Sigmoid colon (tissue), 4 donors: ENCODE data around the gene ARF3.

Source experiments
- EP300 ChIP-seq, 4 donors: sonication (generic); formaldehyde crosslinking; IDR thresholded peaks; one replicate each; pipeline ENCODE4 v1.6.1; 2017; ENCODE audit warnings: antibody characterized with exemption in 4 of 4
- POLR2A ChIP-seq, 2 donors: fragments of 450-650 bp; IDR thresholded peaks; one replicate each; pipeline ENCODE4 v1.6.1; 2016; ENCODE audit warnings: antibody characterized with exemption in 2 of 2, mild to moderate bottlenecking in 2 of 2, moderate library complexity in 2 of 2
- POLR2AphosphoS5 ChIP-seq, 4 donors: sonication (generic); formaldehyde crosslinking; IDR thresholded peaks; one replicate each; pipeline ENCODE4 v1.6.1; 2017; ENCODE audit warnings: antibody characterized with exemption in 4 of 4
- TF ChIP-seq, protein P1 (sequence below), 4 experiments: fragments of 450-650 bp in 3 of 4; fragments of 200-600 bp in 1 of 4; IDR thresholded peaks; one replicate each; pipeline ENCODE4 v1.5.1; 2016 to 2019; ENCODE audit warnings: antibody characterized with exemption in 4 of 4, mild to moderate bottlenecking in 3 of 4, moderate library complexity in 2 of 4

GRCh38 chr12:48985475-48985897, 28.2 kb upstream of the ARF3 start:
- TF ChIP-seq, protein P1, sequence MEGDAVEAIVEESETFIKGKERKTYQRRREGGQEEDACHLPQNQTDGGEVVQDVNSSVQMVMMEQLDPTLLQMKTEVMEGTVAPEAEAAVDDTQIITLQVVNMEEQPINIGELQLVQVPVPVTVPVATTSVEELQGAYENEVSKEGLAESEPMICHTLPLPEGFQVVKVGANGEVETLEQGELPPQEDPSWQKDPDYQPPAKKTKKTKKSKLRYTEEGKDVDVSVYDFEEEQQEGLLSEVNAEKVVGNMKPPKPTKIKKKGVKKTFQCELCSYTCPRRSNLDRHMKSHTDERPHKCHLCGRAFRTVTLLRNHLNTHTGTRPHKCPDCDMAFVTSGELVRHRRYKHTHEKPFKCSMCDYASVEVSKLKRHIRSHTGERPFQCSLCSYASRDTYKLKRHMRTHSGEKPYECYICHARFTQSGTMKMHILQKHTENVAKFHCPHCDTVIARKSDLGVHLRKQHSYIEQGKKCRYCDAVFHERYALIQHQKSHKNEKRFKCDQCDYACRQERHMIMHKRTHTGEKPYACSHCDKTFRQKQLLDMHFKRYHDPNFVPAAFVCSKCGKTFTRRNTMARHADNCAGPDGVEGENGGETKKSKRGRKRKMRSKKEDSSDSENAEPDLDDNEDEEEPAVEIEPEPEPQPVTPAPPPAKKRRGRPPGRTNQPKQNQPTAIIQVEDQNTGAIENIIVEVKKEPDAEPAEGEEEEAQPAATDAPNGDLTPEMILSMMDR (IDR thresholded peaks at IDR 0.05), result no peak
- TF ChIP-seq EP300 (IDR thresholded peaks at IDR 0.05) (no peak), POLR2AphosphoS5 (IDR thresholded peaks at IDR 0.05) (no peak), POLR2A (IDR thresholded peaks at IDR 0.05) (no peak)
